GM18526 (cell line): ENCODE data around the gene CRYL1.

ENCODE experiments used
- POLR2A ChIP-seq: IDR thresholded peaks from 3 replicates; pipeline ENCODE4 v1.6.1; 2011; ENCODE audit not compliant: insufficient read length; ENCODE audit errors: extremely low read depth

CRYL1 gene

DNA sequence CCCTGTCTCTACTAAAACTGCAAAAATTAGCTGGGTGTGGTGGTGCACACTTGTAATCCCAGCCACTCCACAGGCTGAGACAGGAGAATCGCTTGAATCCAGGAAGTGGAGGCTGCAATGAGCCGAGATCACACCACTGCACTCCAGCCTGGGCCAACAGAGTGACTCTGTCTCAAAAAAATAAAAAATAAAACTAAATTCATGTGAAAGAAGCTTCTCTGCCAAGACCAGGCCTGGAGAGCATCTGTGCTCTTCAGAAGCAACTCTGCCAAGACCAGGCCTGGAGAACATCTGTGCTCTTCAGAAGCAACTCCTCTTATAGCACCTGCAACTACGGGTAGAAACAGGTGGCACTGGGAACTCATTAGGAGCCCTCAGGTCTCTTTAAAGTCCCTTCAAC lies 37.7 kb downstream of the CRYL1 start:
- no peak for TF ChIP-seq POLR2A

- TF ChIP-seq POLR2A = no peak
Observed at GRCh38 chr13:20482787-20483186, 42.9 kb downstream of the CRYL1 start.

DNA sequence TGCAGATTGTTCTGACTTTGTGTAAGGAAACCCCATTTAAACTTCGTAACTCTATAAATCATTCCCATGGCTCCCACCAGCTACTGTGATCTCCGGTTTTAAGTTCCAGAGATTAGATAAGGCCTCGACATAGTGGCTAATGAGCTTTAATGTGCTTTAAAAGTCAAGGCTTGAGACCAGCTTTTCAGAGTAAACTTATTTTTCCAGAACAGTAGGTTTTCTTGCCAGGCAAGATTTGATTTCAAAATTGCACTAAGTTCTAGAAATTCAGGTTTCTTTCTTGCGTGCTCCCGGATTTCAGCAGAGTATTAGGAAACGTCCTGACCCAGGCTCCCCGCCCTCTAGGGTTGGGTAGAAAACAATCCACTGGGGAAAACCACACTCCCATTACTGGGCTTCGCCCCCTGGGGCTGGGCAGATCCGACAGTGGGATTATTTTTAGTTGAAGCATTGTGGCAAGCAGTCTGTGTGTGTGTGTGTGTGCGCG lies 43.3 kb downstream of the CRYL1 start:
- no peak for TF ChIP-seq POLR2A

DNA sequence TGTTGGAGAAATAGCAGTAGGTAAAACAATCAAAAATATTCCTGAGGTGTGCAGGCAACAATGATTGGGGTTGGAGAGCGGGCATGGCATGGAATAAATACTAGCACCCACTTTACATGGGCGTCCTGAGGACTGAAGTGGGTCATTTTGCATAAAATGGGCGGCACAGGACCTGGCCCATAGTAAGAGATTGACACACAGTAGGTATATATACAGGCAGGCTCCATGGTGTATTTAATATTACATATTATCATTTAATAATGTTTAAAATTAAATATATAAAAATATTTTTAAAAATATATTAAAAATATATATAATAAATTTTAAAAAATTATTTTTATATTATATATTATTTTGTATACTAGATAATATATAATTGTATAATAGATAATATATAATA lies 48.3 kb downstream of the CRYL1 start:
- no peak for TF ChIP-seq POLR2A

- TF ChIP-seq POLR2A = no peak
Observed at GRCh38 chr13:20475927-20476691, 49.5 kb downstream of the CRYL1 start.

DNA sequence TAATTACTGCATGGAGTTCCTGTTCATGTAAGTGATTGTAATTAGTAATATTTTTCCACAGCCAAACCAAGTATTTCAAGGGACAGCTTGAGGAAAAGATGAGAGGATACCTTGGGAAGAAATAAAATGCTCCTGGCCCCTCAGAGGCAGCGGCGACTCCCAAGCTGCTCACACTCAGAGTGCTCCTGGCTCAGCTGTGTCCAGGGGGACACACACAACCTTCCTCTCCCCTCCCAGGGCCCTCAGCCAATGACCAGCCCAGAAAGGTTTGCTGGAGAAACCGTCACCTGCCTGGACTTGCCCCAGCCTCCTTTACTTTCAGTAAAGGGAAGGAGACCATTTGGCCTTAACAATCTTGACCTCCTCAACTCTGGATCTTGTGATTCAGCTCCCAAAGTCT lies 51.1 kb downstream of the CRYL1 start:
- TF ChIP-seq POLR2A = no peak

GRCh38 chr13:20473888-20474287 lies 51.8 kb downstream of the CRYL1 start:
- no peak for TF ChIP-seq POLR2A

GRCh38 chr13:20473139-20473538 lies 52.5 kb downstream of the CRYL1 start:
- no peak for TF ChIP-seq POLR2A

- TF ChIP-seq POLR2A = no peak
Observed at GRCh38 chr13:20472531-20472930, 53.1 kb downstream of the CRYL1 start.

DNA sequence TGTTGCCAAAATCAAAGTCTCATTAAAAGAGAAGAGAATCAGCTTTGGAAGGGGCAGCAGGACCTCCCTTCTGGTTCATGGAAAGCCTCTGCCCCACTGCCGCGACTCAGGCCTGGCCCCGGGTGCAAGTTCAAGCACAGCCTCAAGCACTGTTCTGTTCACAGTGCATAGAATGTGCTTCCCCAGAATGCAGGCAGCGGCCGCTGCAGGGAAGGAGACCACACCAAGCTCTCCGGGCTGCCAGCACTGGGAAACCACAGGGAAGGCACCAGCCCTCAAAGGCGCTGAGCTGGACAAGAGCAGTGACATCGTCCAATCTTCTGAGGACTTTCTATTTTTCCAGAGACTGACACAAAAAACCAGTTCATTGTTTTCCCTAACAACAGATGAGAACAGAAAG lies 55.5 kb downstream of the CRYL1 start:
- no peak for TF ChIP-seq POLR2A

DNA sequence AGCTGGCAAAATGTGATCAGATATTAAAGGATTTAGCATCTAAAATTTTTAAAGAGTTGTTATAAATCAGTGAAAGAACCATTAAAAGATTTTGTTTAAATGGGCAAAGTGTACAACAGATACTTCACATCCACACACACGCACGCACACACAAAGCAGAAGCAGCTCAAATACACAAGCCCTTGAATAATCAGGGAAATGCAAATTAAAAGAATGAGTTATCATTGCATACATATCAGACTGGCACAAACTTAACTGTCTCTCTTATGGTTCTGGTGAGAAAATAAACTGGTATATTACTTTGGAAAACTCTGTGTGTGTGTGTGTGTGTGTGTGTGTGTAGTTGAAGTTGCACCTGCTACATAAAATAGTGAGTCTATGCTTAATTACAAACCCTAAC lies 59.3 kb downstream of the CRYL1 start:
- TF ChIP-seq POLR2A = no peak

GRCh38 chr13:20465218-20465879 lies 60.3 kb downstream of the CRYL1 start:
- TF ChIP-seq POLR2A = no peak

GRCh38 chr13:20462921-20463320 lies 62.7 kb downstream of the CRYL1 start:
- no peak for TF ChIP-seq POLR2A

GRCh38 chr13:20462533-20462915 lies 63.1 kb downstream of the CRYL1 start:
- no peak for TF ChIP-seq POLR2A

DNA sequence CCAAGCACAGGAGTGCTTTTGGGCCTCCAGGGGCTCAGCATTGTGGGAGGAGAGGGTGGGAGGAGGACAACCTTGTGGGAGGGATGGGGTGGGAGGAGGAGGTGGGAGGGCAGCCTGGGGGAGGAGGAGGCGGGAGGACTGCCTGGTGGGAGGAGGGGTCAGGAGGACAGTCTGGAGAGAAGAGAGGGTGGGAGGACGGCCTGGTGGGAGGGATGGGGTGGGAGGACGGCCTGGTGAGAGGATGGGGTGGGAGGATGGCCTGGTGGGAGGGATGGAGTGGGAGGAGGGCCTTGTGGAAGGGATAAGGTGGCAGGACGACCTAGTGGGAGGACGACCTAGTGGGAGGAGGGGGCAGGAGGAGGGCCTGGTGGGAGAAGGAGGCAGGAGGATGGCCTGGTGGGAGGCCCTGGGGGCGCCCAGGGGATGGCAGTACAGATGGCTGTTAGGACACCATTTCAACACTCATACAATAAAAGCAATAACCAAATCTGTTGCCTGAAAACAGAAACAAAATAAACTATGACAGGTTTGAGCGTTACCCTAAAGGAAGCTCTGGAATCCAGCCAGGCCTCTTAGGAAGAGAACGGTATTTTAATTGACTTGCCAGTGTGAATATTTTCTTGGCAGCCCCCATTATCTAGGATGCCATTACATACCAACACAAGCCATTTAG lies 63.7 kb downstream of the CRYL1 start:
- TF ChIP-seq POLR2A = no peak

- no peak for TF ChIP-seq POLR2A
Observed at GRCh38 chr13:20461481-20461859, 64.2 kb downstream of the CRYL1 start.

GRCh38 chr13:20460761-20461160 lies 64.9 kb downstream of the CRYL1 start:
- no peak for TF ChIP-seq POLR2A

DNA sequence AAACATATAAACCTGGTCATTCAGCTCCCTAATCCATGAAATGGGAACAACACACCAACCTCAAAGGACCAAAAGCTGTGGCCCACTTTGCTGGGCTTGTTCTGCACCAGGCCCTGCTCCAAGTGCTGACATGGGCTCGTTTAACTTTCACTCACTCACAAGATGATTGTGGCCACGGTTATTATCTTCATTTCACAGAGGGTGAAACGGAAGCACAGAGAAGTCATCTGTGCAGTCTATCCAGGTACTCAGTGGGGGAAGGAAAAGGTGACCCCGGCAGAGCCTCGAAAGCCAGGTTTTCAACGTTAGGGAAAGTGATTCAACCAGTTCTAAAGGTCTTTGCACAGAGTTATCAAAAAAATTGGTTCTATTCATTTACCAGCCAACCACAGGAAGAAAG lies 68.0 kb downstream of the CRYL1 start:
- no peak for TF ChIP-seq POLR2A
